HCT116 (cell line): ENCODE data around the gene CAT. TPM values are rescaled to one million over a fixed set of nuclear protein-coding genes. Genes with fewer than 3 reads are reported as not detected.

Experiments
- ATAC-seq: fragments of 200-7000 bp; cut with Tn5 transposase; 2 replicates; pipeline ENCODE4 v1.9.1; 2020; ENCODE audit warnings: mild to moderate bottlenecking, moderate library complexity
- BruUV-seq: library from RNA; stranded (reverse); fragments of 400-500 nt; replicated peaks from 2 replicates; lab custom pipeline; 2021; lab: Mats Ljungman, UMichigan
- CTCF ChIA-PET: fragments of 300-600 bp; sonication (Branson Sonifier 250); formaldehyde crosslinking; loops from one replicate; lab custom pipeline; 2021; ENCODE audit warnings: antibody characterized with exemption; lab: Charles Lee
- POLR2A ChIA-PET: fragments of 300-600, 350-600 bp; sonication (Branson Sonifier 250); formaldehyde crosslinking; loops from one replicate; lab custom pipeline; 2021; ENCODE audit warnings: antibody characterized with exemption; lab: Charles Lee
- RAD21 ChIA-PET, 2 experiments: fragments of 300-600 bp; sonication (Branson Sonifier 250); formaldehyde crosslinking; loops; one replicate each; lab custom pipeline; 2023; ENCODE audit warnings: low total read pairs in 2 of 2; ENCODE audit not compliant: uncharacterized antibody in 2 of 2, unreplicated experiment in 2 of 2, low non-redundant PET in 1 of 2; lab: Charles Lee
- DNase-seq: peaks from one replicate; pipeline ENCODE4 v3.0.0-alpha.2; 2010; ENCODE audit warnings: low read depth, low spot score
- H2AFZ ChIP-seq: fragments of 200-600 bp; shearing (Covaris generic), sonication (generic); 2 replicates; pipeline ENCODE4 v1.6.1; 2017; ENCODE audit warnings: low read depth, mixed run types, mixed read lengths, antibody characterized with exemption, low read length; ENCODE audit not compliant: poor library complexity, severe bottlenecking
- H3K27ac ChIP-seq: 2 replicates; pipeline ENCODE4 v1.5.1; 2012; ENCODE audit warnings: low read depth, low read length
- H3K27me3 ChIP-seq: fragments of 200-600 bp; sonication (generic); 2 replicates; pipeline ENCODE4 v1.6.1; 2016; ENCODE audit warnings: mixed run types, low read length, mixed read lengths; ENCODE audit not compliant: insufficient read depth
- H3K36me3 ChIP-seq, 2 experiments: fragments of 200-500 bp in 1 of 2; fragments of 200-600 bp in 1 of 2; sonication (Bioruptor generic) in 1 of 2; sonication (generic) in 1 of 2; 2 replicates each; pipeline versions ENCODE4 v1.5.1 to v1.6.1; 2014 to 2016; ENCODE audit warnings: low read length in 2 of 2, inconsistent platforms in 1 of 2, mixed read lengths in 1 of 2, mixed run types in 1 of 2; ENCODE audit not compliant: insufficient read depth in 2 of 2, control insufficient read depth in 1 of 2
- H3K4me1 ChIP-seq, 2 experiments: fragments of 200-600 bp in 1 of 2; sonication (generic) in 1 of 2; 2 replicates each; pipeline versions ENCODE4 v1.5.1 to v1.6.1; 2012 to 2017; ENCODE audit warnings: low read length in 2 of 2, inconsistent platforms in 1 of 2, mild to moderate bottlenecking in 1 of 2, mixed read lengths in 1 of 2, mixed run types in 1 of 2, moderate library complexity in 1 of 2; ENCODE audit not compliant: insufficient read depth in 2 of 2, control insufficient read depth in 1 of 2
- H3K4me2 ChIP-seq: fragments of 200-600 bp; sonication (generic); 2 replicates; pipeline ENCODE4 v1.6.1; 2017; ENCODE audit warnings: mixed run types, low read length, mixed read lengths
- H3K4me3 ChIP-seq, 2 experiments: fragments of 200-600 bp in 1 of 2; sonication (generic) in 1 of 2; replicated peaks in 1 of 2; 2 replicates each; pipeline ENCODE4 v1.5.1; 2011 to 2016; ENCODE audit warnings: low read length in 2 of 2, control low read depth in 1 of 2, low read depth in 1 of 2, mild to moderate bottlenecking in 1 of 2, mixed read lengths in 1 of 2, mixed run types in 1 of 2
- H3K79me2 ChIP-seq: fragments of 200-600 bp; sonication (generic); 2 replicates; pipeline ENCODE4 v1.6.1; 2017; ENCODE audit warnings: mild to moderate bottlenecking, mixed run types, low read length, moderate library complexity, mixed read lengths; ENCODE audit not compliant: insufficient read depth
- H3K9ac ChIP-seq: fragments of 200-600 bp; sonication (generic); 2 replicates; pipeline ENCODE4 v1.6.1; 2016; ENCODE audit warnings: low read length, mixed read lengths
- H3K9me2 ChIP-seq: fragments of 200-600 bp; sonication (generic), shearing (Covaris generic); 2 replicates; pipeline ENCODE4 v1.6.1; 2017; ENCODE audit warnings: mixed run types, mild to moderate bottlenecking, moderate library complexity; ENCODE audit not compliant: insufficient read depth
- H3K9me3 ChIP-seq, 2 experiments: fragments of 200-500 bp in 1 of 2; fragments of 200-600 bp in 1 of 2; sonication (Bioruptor generic) in 1 of 2; sonication (generic) in 1 of 2; 2 replicates each; pipeline ENCODE4 v1.6.1; 2014 to 2017; ENCODE audit warnings: low read length in 2 of 2, mixed read lengths in 2 of 2, inconsistent platforms in 1 of 2, low read depth in 1 of 2, mild to moderate bottlenecking in 1 of 2, mixed run types in 1 of 2, moderate library complexity in 1 of 2; ENCODE audit not compliant: control insufficient read depth in 1 of 2, insufficient read depth in 1 of 2
- H4K20me1 ChIP-seq: fragments of 200-600 bp; sonication (generic), shearing (Covaris generic); 2 replicates; pipeline ENCODE4 v1.6.1; 2017; ENCODE audit warnings: mixed run types, mild to moderate bottlenecking, moderate library complexity; ENCODE audit not compliant: insufficient read depth
- CBX3 ChIP-seq: IDR thresholded peaks from 2 replicates; pipeline ENCODE4 v1.6.1; 2012; ENCODE audit warnings: low read depth
- CEBPB ChIP-seq: IDR thresholded peaks from 2 replicates; pipeline ENCODE4 v1.6.1; 2012; ENCODE audit warnings: low read depth
- ELF1 ChIP-seq: IDR thresholded peaks from 2 replicates; pipeline ENCODE4 v1.6.1; 2012; ENCODE audit warnings: low read depth, borderline replicate concordance
- EZH2 ChIP-seq: fragments of 200-600 bp; sonication (generic); IDR thresholded peaks from 2 replicates; pipeline ENCODE4 v1.6.1; 2017; ENCODE audit warnings: antibody characterized with exemption, mixed run types
- EZH2phosphoT487 ChIP-seq: fragments of 200-600 bp; IDR thresholded peaks from 2 replicates; pipeline ENCODE4 v1.6.1; 2018; ENCODE audit warnings: antibody characterized with exemption, borderline replicate concordance
- FOSL1 ChIP-seq: IDR thresholded peaks from 2 replicates; pipeline ENCODE4 v1.6.1; 2012; ENCODE audit warnings: low read depth
- JUND ChIP-seq: IDR thresholded peaks from 2 replicates; pipeline ENCODE4 v1.6.1; 2012
- POLR2A ChIP-seq: IDR thresholded peaks from 2 replicates; pipeline ENCODE4 v1.7.0; 2011; ENCODE audit warnings: borderline replicate concordance; ENCODE audit not compliant: insufficient read depth, insufficient read length; ENCODE audit errors: extremely low read depth
- RAD21 ChIP-seq: IDR thresholded peaks from 2 replicates; pipeline ENCODE4 v1.6.1; 2012; ENCODE audit warnings: low read depth, mild to moderate bottlenecking
- SIN3A ChIP-seq: IDR thresholded peaks from 2 replicates; pipeline ENCODE4 v1.6.1; 2012; ENCODE audit warnings: low read depth
- SRF ChIP-seq: IDR thresholded peaks from 2 replicates; pipeline ENCODE4 v1.6.1; 2012; ENCODE audit warnings: low read depth
- TCF7L2 ChIP-seq: IDR thresholded peaks from 2 replicates; pipeline ENCODE4 v1.7.0; 2011; ENCODE audit warnings: borderline replicate concordance, inconsistent platforms; ENCODE audit not compliant: insufficient read depth, insufficient read length; ENCODE audit errors: extremely low read depth
- ZBTB33 ChIP-seq: IDR thresholded peaks from 2 replicates; pipeline ENCODE4 v1.6.1; 2011; ENCODE audit warnings: mild to moderate bottlenecking, low read length, moderate library complexity; ENCODE audit not compliant: insufficient replicate concordance; ENCODE audit errors: extremely low read depth
- ZNF274 ChIP-seq: fragments of 200-500 bp; sonication (Bioruptor generic); IDR thresholded peaks from 2 replicates; pipeline ENCODE4 v1.6.1; 2014; ENCODE audit warnings: mild to moderate bottlenecking, low read depth, low read length, inconsistent platforms
- intact Hi-C: fragments of 100-400 bp; cut with micrococcal nuclease; formaldehyde crosslinking; loops from 2 replicates; pipeline ENCODE4 v1.10.0; 2022
- total RNA-seq: library from RNA; stranded (reverse); gene quantifications from one replicate; pipeline ENCODE4 v1.2.1, GENCODE V29; 2021; ENCODE audit not compliant: unreplicated experiment
- TF ChIP-seq, protein P1 (sequence below): IDR thresholded peaks from 2 replicates; pipeline ENCODE4 v1.6.1; 2012
- TF ChIP-seq, protein P2 (sequence below), 3 experiments: fragments of 200-600 bp in 1 of 3; sonication (generic) in 1 of 3; IDR thresholded peaks in 2 of 3; conservative IDR thresholded peaks in 1 of 3; 2 replicates each; pipeline ENCODE4 v1.5.1; 2012 to 2017; ENCODE audit warnings: low read depth in 2 of 3, low read length in 2 of 3, antibody characterized with exemption in 1 of 3, borderline replicate concordance in 1 of 3, control low read depth in 1 of 3, mild to moderate bottlenecking in 1 of 3, mixed read lengths in 1 of 3, mixed run types in 1 of 3, moderate library complexity in 1 of 3; ENCODE audit not compliant: insufficient read depth in 1 of 3
- TF ChIP-seq, protein P3 (sequence below): IDR thresholded peaks from 2 replicates; pipeline ENCODE4 v1.6.1; 2012
- TF ChIP-seq, protein P4 (sequence below): IDR thresholded peaks from 2 replicates; pipeline ENCODE4 v1.6.1; 2012; ENCODE audit warnings: low read depth

The CAT gene
- total RNA-seq, 1 experiment from 2014 or later: 50.9 TPM

DNA sequence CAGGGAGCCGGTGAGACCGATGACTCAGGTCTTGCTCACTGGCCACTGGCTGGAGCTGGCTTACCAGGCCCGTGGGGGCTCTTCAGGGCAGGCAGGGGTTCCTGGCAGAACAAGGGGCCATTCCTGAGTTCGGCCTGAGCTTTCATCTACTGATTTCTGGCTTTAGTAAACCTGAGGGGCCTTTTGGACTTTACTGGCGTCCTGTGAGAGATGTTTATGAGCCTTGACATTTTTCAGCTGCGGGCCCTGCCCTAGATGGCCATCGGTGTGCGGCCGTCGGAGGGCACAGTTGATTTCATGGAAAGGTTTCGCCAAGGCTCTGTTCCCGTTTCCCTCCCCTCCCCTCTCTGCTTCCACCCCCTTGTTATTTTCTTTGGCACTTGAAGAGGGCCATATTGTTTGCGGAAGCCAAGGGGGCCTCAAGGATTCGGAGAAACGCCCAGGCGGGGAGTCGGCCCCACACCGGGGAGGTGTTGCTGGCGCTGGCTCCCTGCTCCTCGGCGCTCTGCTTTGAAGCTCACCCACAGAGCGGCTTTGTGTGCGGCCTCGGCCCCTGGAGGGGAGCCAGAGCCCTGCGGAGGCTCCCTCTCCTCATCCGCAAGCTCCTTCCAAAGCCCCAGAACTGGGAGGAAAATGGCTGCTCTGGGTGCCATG is 57.1 kb downstream of the CAT start:
- peak overlapping the region; percentile 81 for H3K4me2 ChIP-seq
- peak overlapping the region; percentile 98 for H3K27ac ChIP-seq
- BruUV-seq: TSS peak; percentile 74
- H3K9ac ChIP-seq: peak overlapping the region; percentile 71
- intact Hi-C loops: loop anchor here (5.0 to 10.0 kb wide), 5 partner anchors 321 to 691 kb away; no protein-coding TSS in a partner anchor
- peak overlapping the region; percentile 84 for H2AFZ ChIP-seq
- H3K79me2 ChIP-seq: no peaks in the 10 kb centered on the region
- H3K27me3 ChIP-seq: no peaks in the 10 kb centered on the region
- H3K9me3 ChIP-seq: no peaks in the 10 kb centered on the region
- RAD21 ChIA-PET: interaction anchor here in 1 of 2 experiments (0.9 to 1.2 kb wide), 2 partner anchors 90 to 130 kb away, joined by 3 read pairs; no protein-coding TSS in a partner anchor
- CTCF ChIA-PET: interaction anchor here (1.0 to 3.1 kb wide), 7 partner anchors 9 to 404 kb away, joined by 3 to 19 read pairs (median 9); partner anchors contain the start of gene ELF5
- peaks cover 41 to 77% of the 10 kb centered on the region in 2 experiments for H3K4me1 ChIP-seq
- no peaks in the 10 kb centered on the region for H3K9me2 ChIP-seq
- no peaks in the 10 kb centered on the region for H4K20me1 ChIP-seq
- no peaks in the 10 kb centered on the region for H3K36me3 ChIP-seq
- peak; percentile 92 for DNase-seq
- POLR2A ChIA-PET: interaction anchor here (0.9 to 1.6 kb wide), 3 partner anchors 9 to 232 kb away, joined by 3 to 5 read pairs (median 5); no protein-coding TSS in a partner anchor
- ATAC-seq: peak; percentile 90
- H3K4me3 ChIP-seq: peak overlapping the region; percentile 35 to 52
- peak; percentile 15; the same call in 1 of the 2 replicates for TF ChIP-seq CBX3
- TF ChIP-seq EZH2: no peak
- TF ChIP-seq, protein P1, sequence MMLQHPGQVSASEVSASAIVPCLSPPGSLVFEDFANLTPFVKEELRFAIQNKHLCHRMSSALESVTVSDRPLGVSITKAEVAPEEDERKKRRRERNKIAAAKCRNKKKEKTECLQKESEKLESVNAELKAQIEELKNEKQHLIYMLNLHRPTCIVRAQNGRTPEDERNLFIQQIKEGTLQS: no peak
- TF ChIP-seq FOSL1: peak; percentile 98
- peak; percentile 18; the same call in 1 of the 2 replicates for TF ChIP-seq RAD21
- TF ChIP-seq CEBPB: no peak; the same call in 1 of the 2 replicates
- TF ChIP-seq ELF1: no peak; the same call in 1 of the 2 replicates
- no peak for TF ChIP-seq ZBTB33
- no peak for TF ChIP-seq EZH2phosphoT487
- no peak for TF ChIP-seq ZNF274
- TF ChIP-seq SRF: 0 out of 2 replicates have a peak, but pooled peaks have one; percentile 48
- TF ChIP-seq JUND: no peak; the same call in none of the 2 replicates
- TF ChIP-seq, protein P2, sequence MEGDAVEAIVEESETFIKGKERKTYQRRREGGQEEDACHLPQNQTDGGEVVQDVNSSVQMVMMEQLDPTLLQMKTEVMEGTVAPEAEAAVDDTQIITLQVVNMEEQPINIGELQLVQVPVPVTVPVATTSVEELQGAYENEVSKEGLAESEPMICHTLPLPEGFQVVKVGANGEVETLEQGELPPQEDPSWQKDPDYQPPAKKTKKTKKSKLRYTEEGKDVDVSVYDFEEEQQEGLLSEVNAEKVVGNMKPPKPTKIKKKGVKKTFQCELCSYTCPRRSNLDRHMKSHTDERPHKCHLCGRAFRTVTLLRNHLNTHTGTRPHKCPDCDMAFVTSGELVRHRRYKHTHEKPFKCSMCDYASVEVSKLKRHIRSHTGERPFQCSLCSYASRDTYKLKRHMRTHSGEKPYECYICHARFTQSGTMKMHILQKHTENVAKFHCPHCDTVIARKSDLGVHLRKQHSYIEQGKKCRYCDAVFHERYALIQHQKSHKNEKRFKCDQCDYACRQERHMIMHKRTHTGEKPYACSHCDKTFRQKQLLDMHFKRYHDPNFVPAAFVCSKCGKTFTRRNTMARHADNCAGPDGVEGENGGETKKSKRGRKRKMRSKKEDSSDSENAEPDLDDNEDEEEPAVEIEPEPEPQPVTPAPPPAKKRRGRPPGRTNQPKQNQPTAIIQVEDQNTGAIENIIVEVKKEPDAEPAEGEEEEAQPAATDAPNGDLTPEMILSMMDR (IDR thresholded peaks at IDR 0.05 in 2 of 3, conservative IDR thresholded peaks at IDR 0.05 in 1 of 3; ENCODE audit: borderline replicate concordance in 1 of 3, insufficient read depth in 1 of 3, low read depth in 2 of 3, low read length in 2 of 3): no peak
- peak; percentile 92 for TF ChIP-seq TCF7L2
- TF ChIP-seq, protein P3, sequence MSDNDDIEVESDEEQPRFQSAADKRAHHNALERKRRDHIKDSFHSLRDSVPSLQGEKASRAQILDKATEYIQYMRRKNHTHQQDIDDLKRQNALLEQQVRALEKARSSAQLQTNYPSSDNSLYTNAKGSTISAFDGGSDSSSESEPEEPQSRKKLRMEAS: peak; percentile 27; the same call in 1 of the 2 replicates
- TF ChIP-seq, protein P4, sequence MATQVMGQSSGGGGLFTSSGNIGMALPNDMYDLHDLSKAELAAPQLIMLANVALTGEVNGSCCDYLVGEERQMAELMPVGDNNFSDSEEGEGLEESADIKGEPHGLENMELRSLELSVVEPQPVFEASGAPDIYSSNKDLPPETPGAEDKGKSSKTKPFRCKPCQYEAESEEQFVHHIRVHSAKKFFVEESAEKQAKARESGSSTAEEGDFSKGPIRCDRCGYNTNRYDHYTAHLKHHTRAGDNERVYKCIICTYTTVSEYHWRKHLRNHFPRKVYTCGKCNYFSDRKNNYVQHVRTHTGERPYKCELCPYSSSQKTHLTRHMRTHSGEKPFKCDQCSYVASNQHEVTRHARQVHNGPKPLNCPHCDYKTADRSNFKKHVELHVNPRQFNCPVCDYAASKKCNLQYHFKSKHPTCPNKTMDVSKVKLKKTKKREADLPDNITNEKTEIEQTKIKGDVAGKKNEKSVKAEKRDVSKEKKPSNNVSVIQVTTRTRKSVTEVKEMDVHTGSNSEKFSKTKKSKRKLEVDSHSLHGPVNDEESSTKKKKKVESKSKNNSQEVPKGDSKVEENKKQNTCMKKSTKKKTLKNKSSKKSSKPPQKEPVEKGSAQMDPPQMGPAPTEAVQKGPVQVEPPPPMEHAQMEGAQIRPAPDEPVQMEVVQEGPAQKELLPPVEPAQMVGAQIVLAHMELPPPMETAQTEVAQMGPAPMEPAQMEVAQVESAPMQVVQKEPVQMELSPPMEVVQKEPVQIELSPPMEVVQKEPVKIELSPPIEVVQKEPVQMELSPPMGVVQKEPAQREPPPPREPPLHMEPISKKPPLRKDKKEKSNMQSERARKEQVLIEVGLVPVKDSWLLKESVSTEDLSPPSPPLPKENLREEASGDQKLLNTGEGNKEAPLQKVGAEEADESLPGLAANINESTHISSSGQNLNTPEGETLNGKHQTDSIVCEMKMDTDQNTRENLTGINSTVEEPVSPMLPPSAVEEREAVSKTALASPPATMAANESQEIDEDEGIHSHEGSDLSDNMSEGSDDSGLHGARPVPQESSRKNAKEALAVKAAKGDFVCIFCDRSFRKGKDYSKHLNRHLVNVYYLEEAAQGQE: no peak
- TF ChIP-seq POLR2A: no peak
- TF ChIP-seq SIN3A: no peak
